HCT116 (cell line): ENCODE data around the gene MSI2. TPM values are rescaled to one million over a fixed set of nuclear protein-coding genes. Genes with fewer than 3 reads are reported as not detected.

Experiments used
- ATAC-seq: fragments of 200-7000 bp; cut with Tn5 transposase; 2 replicates; pipeline ENCODE4 v1.9.1; 2020; ENCODE audit warnings: mild to moderate bottlenecking, moderate library complexity
- BruUV-seq: library from RNA; stranded (reverse); fragments of 400-500 nt; replicated peaks from 2 replicates; lab custom pipeline; 2021; lab: Mats Ljungman, UMichigan
- CTCF ChIA-PET: fragments of 300-600 bp; sonication (Branson Sonifier 250); formaldehyde crosslinking; loops from one replicate; lab custom pipeline; 2021; ENCODE audit warnings: antibody characterized with exemption; lab: Charles Lee
- POLR2A ChIA-PET: fragments of 300-600, 350-600 bp; sonication (Branson Sonifier 250); formaldehyde crosslinking; loops from one replicate; lab custom pipeline; 2021; ENCODE audit warnings: antibody characterized with exemption; lab: Charles Lee
- RAD21 ChIA-PET, 2 experiments: fragments of 300-600 bp; sonication (Branson Sonifier 250); formaldehyde crosslinking; loops; one replicate each; lab custom pipeline; 2023; ENCODE audit warnings: low total read pairs in 2 of 2; ENCODE audit not compliant: uncharacterized antibody in 2 of 2, unreplicated experiment in 2 of 2, low non-redundant PET in 1 of 2; lab: Charles Lee
- DNase-seq: peaks from one replicate; pipeline ENCODE4 v3.0.0-alpha.2; 2010; ENCODE audit warnings: low read depth, low spot score
- H2AFZ ChIP-seq: fragments of 200-600 bp; shearing (Covaris generic), sonication (generic); 2 replicates; pipeline ENCODE4 v1.6.1; 2017; ENCODE audit warnings: low read depth, mixed run types, mixed read lengths, antibody characterized with exemption, low read length; ENCODE audit not compliant: poor library complexity, severe bottlenecking
- H3K27ac ChIP-seq: 2 replicates; pipeline ENCODE4 v1.5.1; 2012; ENCODE audit warnings: low read depth, low read length
- H3K27me3 ChIP-seq: fragments of 200-600 bp; sonication (generic); 2 replicates; pipeline ENCODE4 v1.6.1; 2016; ENCODE audit warnings: mixed run types, low read length, mixed read lengths; ENCODE audit not compliant: insufficient read depth
- H3K36me3 ChIP-seq, 2 experiments: fragments of 200-500 bp in 1 of 2; fragments of 200-600 bp in 1 of 2; sonication (Bioruptor generic) in 1 of 2; sonication (generic) in 1 of 2; 2 replicates each; pipeline versions ENCODE4 v1.5.1 to v1.6.1; 2014 to 2016; ENCODE audit warnings: low read length in 2 of 2, inconsistent platforms in 1 of 2, mixed read lengths in 1 of 2, mixed run types in 1 of 2; ENCODE audit not compliant: insufficient read depth in 2 of 2, control insufficient read depth in 1 of 2
- H3K4me1 ChIP-seq, 2 experiments: fragments of 200-600 bp in 1 of 2; sonication (generic) in 1 of 2; 2 replicates each; pipeline versions ENCODE4 v1.5.1 to v1.6.1; 2012 to 2017; ENCODE audit warnings: low read length in 2 of 2, inconsistent platforms in 1 of 2, mild to moderate bottlenecking in 1 of 2, mixed read lengths in 1 of 2, mixed run types in 1 of 2, moderate library complexity in 1 of 2; ENCODE audit not compliant: insufficient read depth in 2 of 2, control insufficient read depth in 1 of 2
- H3K4me2 ChIP-seq: fragments of 200-600 bp; sonication (generic); 2 replicates; pipeline ENCODE4 v1.6.1; 2017; ENCODE audit warnings: mixed run types, low read length, mixed read lengths
- H3K4me3 ChIP-seq, 2 experiments: fragments of 200-600 bp in 1 of 2; sonication (generic) in 1 of 2; replicated peaks in 1 of 2; 2 replicates each; pipeline ENCODE4 v1.5.1; 2011 to 2016; ENCODE audit warnings: low read length in 2 of 2, control low read depth in 1 of 2, low read depth in 1 of 2, mild to moderate bottlenecking in 1 of 2, mixed read lengths in 1 of 2, mixed run types in 1 of 2
- H3K79me2 ChIP-seq: fragments of 200-600 bp; sonication (generic); 2 replicates; pipeline ENCODE4 v1.6.1; 2017; ENCODE audit warnings: mild to moderate bottlenecking, mixed run types, low read length, moderate library complexity, mixed read lengths; ENCODE audit not compliant: insufficient read depth
- H3K9ac ChIP-seq: fragments of 200-600 bp; sonication (generic); 2 replicates; pipeline ENCODE4 v1.6.1; 2016; ENCODE audit warnings: low read length, mixed read lengths
- H3K9me2 ChIP-seq: fragments of 200-600 bp; sonication (generic), shearing (Covaris generic); 2 replicates; pipeline ENCODE4 v1.6.1; 2017; ENCODE audit warnings: mixed run types, mild to moderate bottlenecking, moderate library complexity; ENCODE audit not compliant: insufficient read depth
- H3K9me3 ChIP-seq, 2 experiments: fragments of 200-500 bp in 1 of 2; fragments of 200-600 bp in 1 of 2; sonication (Bioruptor generic) in 1 of 2; sonication (generic) in 1 of 2; 2 replicates each; pipeline ENCODE4 v1.6.1; 2014 to 2017; ENCODE audit warnings: low read length in 2 of 2, mixed read lengths in 2 of 2, inconsistent platforms in 1 of 2, low read depth in 1 of 2, mild to moderate bottlenecking in 1 of 2, mixed run types in 1 of 2, moderate library complexity in 1 of 2; ENCODE audit not compliant: control insufficient read depth in 1 of 2, insufficient read depth in 1 of 2
- H4K20me1 ChIP-seq: fragments of 200-600 bp; sonication (generic), shearing (Covaris generic); 2 replicates; pipeline ENCODE4 v1.6.1; 2017; ENCODE audit warnings: mixed run types, mild to moderate bottlenecking, moderate library complexity; ENCODE audit not compliant: insufficient read depth
- ATF3 ChIP-seq: IDR thresholded peaks from 2 replicates; pipeline ENCODE4 v1.6.1; 2012
- CEBPB ChIP-seq: IDR thresholded peaks from 2 replicates; pipeline ENCODE4 v1.6.1; 2012; ENCODE audit warnings: low read depth
- CTCF ChIP-seq, 3 experiments: fragments of 200-600 bp in 1 of 3; sonication (generic) in 1 of 3; IDR thresholded peaks in 2 of 3; conservative IDR thresholded peaks in 1 of 3; 2 replicates each; pipeline ENCODE4 v1.5.1; 2012 to 2017; ENCODE audit warnings: low read depth in 2 of 3, low read length in 2 of 3, antibody characterized with exemption in 1 of 3, borderline replicate concordance in 1 of 3, control low read depth in 1 of 3, mild to moderate bottlenecking in 1 of 3, mixed read lengths in 1 of 3, mixed run types in 1 of 3, moderate library complexity in 1 of 3; ENCODE audit not compliant: insufficient read depth in 1 of 3
- EGR1 ChIP-seq: IDR thresholded peaks from 2 replicates; pipeline ENCODE4 v1.6.1; 2012; ENCODE audit warnings: low read depth
- EZH2 ChIP-seq: fragments of 200-600 bp; sonication (generic); IDR thresholded peaks from 2 replicates; pipeline ENCODE4 v1.6.1; 2017; ENCODE audit warnings: antibody characterized with exemption, mixed run types
- EZH2phosphoT487 ChIP-seq: fragments of 200-600 bp; IDR thresholded peaks from 2 replicates; pipeline ENCODE4 v1.6.1; 2018; ENCODE audit warnings: antibody characterized with exemption, borderline replicate concordance
- FOSL1 ChIP-seq: IDR thresholded peaks from 2 replicates; pipeline ENCODE4 v1.6.1; 2012; ENCODE audit warnings: low read depth
- JUND ChIP-seq: IDR thresholded peaks from 2 replicates; pipeline ENCODE4 v1.6.1; 2012
- MAX ChIP-seq: IDR thresholded peaks from 2 replicates; pipeline ENCODE4 v1.6.1; 2012
- POLR2A ChIP-seq: IDR thresholded peaks from 2 replicates; pipeline ENCODE4 v1.7.0; 2011; ENCODE audit warnings: borderline replicate concordance; ENCODE audit not compliant: insufficient read depth, insufficient read length; ENCODE audit errors: extremely low read depth
- POLR2AphosphoS5 ChIP-seq: IDR thresholded peaks from 2 replicates; pipeline ENCODE4 v1.6.1; 2011; ENCODE audit warnings: mild to moderate bottlenecking, low read depth, low read length, moderate library complexity
- REST ChIP-seq: IDR thresholded peaks from 2 replicates; pipeline ENCODE4 v1.6.1; 2012; ENCODE audit warnings: low read depth
- SP1 ChIP-seq: IDR thresholded peaks from 2 replicates; pipeline ENCODE4 v1.6.1; 2012; ENCODE audit warnings: low read depth
- SRF ChIP-seq: IDR thresholded peaks from 2 replicates; pipeline ENCODE4 v1.6.1; 2012; ENCODE audit warnings: low read depth
- YY1 ChIP-seq: IDR thresholded peaks from 2 replicates; pipeline ENCODE4 v1.6.1; 2011; ENCODE audit warnings: low read length, low read depth, moderate library complexity, mild to moderate bottlenecking; ENCODE audit not compliant: insufficient replicate concordance; ENCODE audit errors: extremely low read depth
- ZBTB33 ChIP-seq: IDR thresholded peaks from 2 replicates; pipeline ENCODE4 v1.6.1; 2011; ENCODE audit warnings: mild to moderate bottlenecking, low read length, moderate library complexity; ENCODE audit not compliant: insufficient replicate concordance; ENCODE audit errors: extremely low read depth
- ZFX ChIP-seq: fragments of 450-650 bp; IDR thresholded peaks from 2 replicates; pipeline ENCODE4 v1.6.1; 2017
- intact Hi-C: fragments of 100-400 bp; cut with micrococcal nuclease; formaldehyde crosslinking; loops from 2 replicates; pipeline ENCODE4 v1.10.0; 2022
- total RNA-seq: library from RNA; stranded (reverse); gene quantifications from one replicate; pipeline ENCODE4 v1.2.1, GENCODE V29; 2021; ENCODE audit not compliant: unreplicated experiment

The MSI2 gene
- total RNA-seq, 1 experiment from 2014 or later = 137 TPM

GRCh38 chr17:57257895-57258851 is 1.9 kb downstream of the MSI2 start:
- H3K4me1 ChIP-seq = peaks cover 13 to 27% of the 10 kb centered on the region in 2 experiments
- ChIA-PET RAD21 (interaction anchor here in 1 of 2 experiments (2.1 kb wide), 1 partner anchor 183 kb away, joined by 7 read pairs; no protein-coding TSS in a partner anchor), CTCF (interaction anchor here (2.6 to 4.5 kb wide), 2 partner anchors 14 to 15 kb away, joined by 11 to 22 read pairs; no protein-coding TSS in a partner anchor)
- H3K27me3 ChIP-seq = no peaks in the 10 kb centered on the region
- H3K79me2 ChIP-seq = peaks cover 24% of the 10 kb centered on the region
- ATAC-seq = no peak
- TF ChIP-seq CTCF (IDR thresholded peaks at IDR 0.05 in 2 of 3, conservative IDR thresholded peaks at IDR 0.05 in 1 of 3; ENCODE audit: borderline replicate concordance in 1 of 3, insufficient read depth in 1 of 3, low read depth in 2 of 3, low read length in 2 of 3) (no peak), ZBTB33 (no peak), POLR2A (no peak), JUND (no peak), ZFX (no peak), POLR2AphosphoS5 (no peak), ATF3 (no peak), SP1 (no peak), CEBPB (no peak), REST (no peak), MAX (no peak), YY1 (no peak), SRF (no peak), EZH2phosphoT487 (no peak), FOSL1 (no peak), EZH2 (no peak), EGR1 (no peak)
- TF ChIP-seq, all 23 proteins: peak for 0
- POLR2A ChIA-PET = no interaction called here
- DNase-seq = no peak
- no peak overlapping the region for H2AFZ ChIP-seq
- peaks cover 20 to 29% of the 10 kb centered on the region in 2 experiments; a peak in 3 of 4 replicates for H3K36me3 ChIP-seq
- H3K4me3 ChIP-seq = peak overlapping the region; percentile 65 to 67
- BruUV-seq = no TSS peak
- no peaks in the 10 kb centered on the region for H3K9me3 ChIP-seq
- H3K9me2 ChIP-seq = no peaks in the 10 kb centered on the region
- no peaks in the 10 kb centered on the region for H4K20me1 ChIP-seq
- peak overlapping the region; percentile 89 for H3K4me2 ChIP-seq
- no peak overlapping the region for H3K27ac ChIP-seq
- intact Hi-C loops = loop anchor here (5.0 kb wide), 2 partner anchors 114 to 184 kb away; no protein-coding TSS in a partner anchor
- peak overlapping the region; percentile 72 for H3K9ac ChIP-seq
